ENCODE measurements around the gene COL27A1. TPM values are rescaled to one million over a fixed set of nuclear protein-coding genes. Genes with fewer than 3 reads are reported as not detected.

COL27A1 gene
- polyA plus RNA-seq, 2 of the 4 experiments (the other 2 are of a cell fraction): 6.9 to 20.6 TPM

DNA sequence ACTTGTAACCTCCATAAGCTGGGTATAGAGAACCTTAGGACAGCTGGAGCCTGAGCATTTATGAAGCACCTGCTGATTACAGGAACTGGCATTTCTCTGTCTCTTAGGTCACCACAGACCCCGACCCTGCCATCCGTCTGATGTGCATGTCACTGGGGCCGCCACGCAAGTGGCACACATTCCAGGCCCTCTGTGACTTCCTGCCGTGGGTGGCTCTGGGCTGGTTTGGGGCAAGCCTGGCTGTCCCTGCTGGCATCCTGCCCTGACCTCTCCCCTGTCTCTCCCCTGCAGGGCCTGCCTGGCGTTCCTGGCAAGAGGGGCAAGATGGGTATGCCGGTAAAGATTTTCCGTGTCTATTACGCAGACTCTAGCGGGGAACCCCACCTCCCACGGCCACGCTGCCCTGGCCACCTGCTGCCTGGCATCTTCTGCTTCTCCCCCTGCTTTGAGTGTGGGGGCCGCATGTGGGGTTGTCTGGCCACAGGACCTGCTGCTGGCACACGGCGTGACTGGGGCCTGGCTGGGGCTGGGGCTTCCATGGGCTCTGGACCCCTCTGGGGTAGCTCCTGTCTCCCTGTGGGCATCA, 55.4 kb downstream of the COL27A1 start:
- no peak for FAIRE-seq

DNA sequence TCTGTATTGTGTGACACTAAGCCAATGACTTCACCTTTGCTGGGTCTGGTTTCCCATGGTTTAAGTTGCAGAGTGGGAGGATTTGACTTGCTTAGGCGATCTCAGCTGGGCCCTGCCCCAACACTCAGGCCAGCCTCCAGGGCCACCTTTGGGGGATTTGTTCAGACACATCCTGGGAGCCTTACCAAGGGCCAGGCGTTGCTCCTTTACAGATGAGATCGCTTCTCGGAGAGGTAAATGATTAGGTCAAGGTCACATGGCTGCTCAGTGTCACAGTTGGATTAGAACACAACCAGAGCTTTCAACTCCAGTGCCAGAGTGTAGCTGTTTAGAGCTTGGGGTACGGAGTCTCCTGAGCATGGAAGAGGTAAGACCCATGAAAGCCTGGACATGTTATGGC, 57.5 kb downstream of the COL27A1 start:
- no peak for TF ChIP-seq CEBPB (IDR thresholded peaks at IDR 0.05)
- no peak for TF ChIP-seq RNF2 (IDR thresholded peaks at IDR 0.05; ENCODE audit: borderline replicate concordance, low read depth)
- TF ChIP-seq, protein P1, sequence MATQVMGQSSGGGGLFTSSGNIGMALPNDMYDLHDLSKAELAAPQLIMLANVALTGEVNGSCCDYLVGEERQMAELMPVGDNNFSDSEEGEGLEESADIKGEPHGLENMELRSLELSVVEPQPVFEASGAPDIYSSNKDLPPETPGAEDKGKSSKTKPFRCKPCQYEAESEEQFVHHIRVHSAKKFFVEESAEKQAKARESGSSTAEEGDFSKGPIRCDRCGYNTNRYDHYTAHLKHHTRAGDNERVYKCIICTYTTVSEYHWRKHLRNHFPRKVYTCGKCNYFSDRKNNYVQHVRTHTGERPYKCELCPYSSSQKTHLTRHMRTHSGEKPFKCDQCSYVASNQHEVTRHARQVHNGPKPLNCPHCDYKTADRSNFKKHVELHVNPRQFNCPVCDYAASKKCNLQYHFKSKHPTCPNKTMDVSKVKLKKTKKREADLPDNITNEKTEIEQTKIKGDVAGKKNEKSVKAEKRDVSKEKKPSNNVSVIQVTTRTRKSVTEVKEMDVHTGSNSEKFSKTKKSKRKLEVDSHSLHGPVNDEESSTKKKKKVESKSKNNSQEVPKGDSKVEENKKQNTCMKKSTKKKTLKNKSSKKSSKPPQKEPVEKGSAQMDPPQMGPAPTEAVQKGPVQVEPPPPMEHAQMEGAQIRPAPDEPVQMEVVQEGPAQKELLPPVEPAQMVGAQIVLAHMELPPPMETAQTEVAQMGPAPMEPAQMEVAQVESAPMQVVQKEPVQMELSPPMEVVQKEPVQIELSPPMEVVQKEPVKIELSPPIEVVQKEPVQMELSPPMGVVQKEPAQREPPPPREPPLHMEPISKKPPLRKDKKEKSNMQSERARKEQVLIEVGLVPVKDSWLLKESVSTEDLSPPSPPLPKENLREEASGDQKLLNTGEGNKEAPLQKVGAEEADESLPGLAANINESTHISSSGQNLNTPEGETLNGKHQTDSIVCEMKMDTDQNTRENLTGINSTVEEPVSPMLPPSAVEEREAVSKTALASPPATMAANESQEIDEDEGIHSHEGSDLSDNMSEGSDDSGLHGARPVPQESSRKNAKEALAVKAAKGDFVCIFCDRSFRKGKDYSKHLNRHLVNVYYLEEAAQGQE (IDR thresholded peaks at IDR 0.05): no peak
- FAIRE-seq (no peak), ATAC-seq (no peak), DNase-seq (ENCODE audit: low read depth in 1 of 2, low spot score in 1 of 2) (no peak)
- ChIA-PET CTCF (interaction anchor here (2.2 kb wide), 1 partner anchor 57 kb away, joined by 6 read pairs; the partner anchor contains the start of gene COL27A1), POLR2A (no interaction called here)
- no peak overlapping the region for H3K4me3 ChIP-seq
- H3K4me2 ChIP-seq: no peak overlapping the region
- no peak overlapping the region for H3K27ac ChIP-seq
- H3K9me3 ChIP-seq: no peaks in the 10 kb centered on the region
- WGBS (ENCODE audit: missing lambda C conversion rate): 97% methylated on average over 5 of the region's 5 CpGs
- 0 out of 3 replicates have a peak, but pooled peaks cover 2% of the 10 kb centered on the region for H3K4me1 ChIP-seq

More for the DNA sequence above, 55.4 kb downstream of the COL27A1 start:
- DNase-seq (ENCODE audit: low read depth in 1 of 2, low spot score in 1 of 2): no peak
- Histone ChIP-seq H3K9me3 (no peaks in the 10 kb centered on the region), H3K4me1 (0 out of 3 replicates have a peak, but pooled peaks cover 6% of the 10 kb centered on the region), H3K4me2 (no peak overlapping the region), H3K4me3 (no peak overlapping the region), H3K27ac (no peak overlapping the region)
- ATAC-seq: no peak
- TF ChIP-seq SMC3 (IDR thresholded peaks at IDR 0.05) (no peak), CBX8 (IDR thresholded peaks at IDR 0.05) (no peak), MAFK (IDR thresholded peaks at IDR 0.05; ENCODE audit: partially characterized antibody) (no peak), PHF8 (IDR thresholded peaks at IDR 0.05; ENCODE audit: borderline replicate concordance, low read depth) (no peak), KDM5A (IDR thresholded peaks at IDR 0.05) (no peak), HOXB5 (CRISPR knock-in tag; IDR thresholded peaks at IDR 0.05) (no peak), TFCP2L1 (CRISPR knock-in tag; IDR thresholded peaks at IDR 0.05) (no peak), NFE2L2 (conservative IDR thresholded peaks at IDR 0.05; ENCODE audit: low read length) (no peak), RFX5 (IDR thresholded peaks at IDR 0.05) (no peak)
- TF ChIP-seq, protein P2, sequence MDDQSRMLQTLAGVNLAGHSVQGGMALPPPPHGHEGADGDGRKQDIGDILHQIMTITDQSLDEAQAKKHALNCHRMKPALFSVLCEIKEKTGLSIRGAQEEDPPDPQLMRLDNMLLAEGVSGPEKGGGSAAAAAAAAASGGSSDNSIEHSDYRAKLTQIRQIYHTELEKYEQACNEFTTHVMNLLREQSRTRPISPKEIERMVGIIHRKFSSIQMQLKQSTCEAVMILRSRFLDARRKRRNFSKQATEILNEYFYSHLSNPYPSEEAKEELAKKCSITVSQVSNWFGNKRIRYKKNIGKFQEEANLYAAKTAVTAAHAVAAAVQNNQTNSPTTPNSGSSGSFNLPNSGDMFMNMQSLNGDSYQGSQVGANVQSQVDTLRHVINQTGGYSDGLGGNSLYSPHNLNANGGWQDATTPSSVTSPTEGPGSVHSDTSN (IDR thresholded peaks at IDR 0.05): no peak
- TF ChIP-seq, protein P1 (IDR thresholded peaks at IDR 0.05): no peak
- TF ChIP-seq, protein P3, sequence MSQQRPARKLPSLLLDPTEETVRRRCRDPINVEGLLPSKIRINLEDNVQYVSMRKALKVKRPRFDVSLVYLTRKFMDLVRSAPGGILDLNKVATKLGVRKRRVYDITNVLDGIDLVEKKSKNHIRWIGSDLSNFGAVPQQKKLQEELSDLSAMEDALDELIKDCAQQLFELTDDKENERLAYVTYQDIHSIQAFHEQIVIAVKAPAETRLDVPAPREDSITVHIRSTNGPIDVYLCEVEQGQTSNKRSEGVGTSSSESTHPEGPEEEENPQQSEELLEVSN (IDR thresholded peaks at IDR 0.05; ENCODE audit: borderline replicate concordance, low read depth): no peak
- TF ChIP-seq, protein P4, sequence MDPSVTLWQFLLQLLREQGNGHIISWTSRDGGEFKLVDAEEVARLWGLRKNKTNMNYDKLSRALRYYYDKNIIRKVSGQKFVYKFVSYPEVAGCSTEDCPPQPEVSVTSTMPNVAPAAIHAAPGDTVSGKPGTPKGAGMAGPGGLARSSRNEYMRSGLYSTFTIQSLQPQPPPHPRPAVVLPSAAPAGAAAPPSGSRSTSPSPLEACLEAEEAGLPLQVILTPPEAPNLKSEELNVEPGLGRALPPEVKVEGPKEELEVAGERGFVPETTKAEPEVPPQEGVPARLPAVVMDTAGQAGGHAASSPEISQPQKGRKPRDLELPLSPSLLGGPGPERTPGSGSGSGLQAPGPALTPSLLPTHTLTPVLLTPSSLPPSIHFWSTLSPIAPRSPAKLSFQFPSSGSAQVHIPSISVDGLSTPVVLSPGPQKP (IDR thresholded peaks at IDR 0.05; ENCODE audit: low read depth, low read length): no peak
- WGBS (ENCODE audit: missing lambda C conversion rate): 90% methylated on average over 15 of the region's 15 CpGs
- ChIA-PET CTCF (interaction anchor here (1.1 kb wide), 1 partner anchor 80 kb away, joined by 3 read pairs; no protein-coding TSS in a partner anchor), POLR2A (no interaction called here)

Data from A549 (cell line).